HG03064 (cell line): Measurements from ENCODE around the gene ACIN1.

Experiments
- ATAC-seq: cut with Tn5 transposase; IDR thresholded peaks from one replicate; pipeline ENCODE4 v1.9.1; 2021; ENCODE audit warnings: low read depth; ENCODE audit not compliant: unreplicated experiment

Gene ACIN1

GRCh38 chr14:23044840-23045239, 50.1 kb downstream of the ACIN1 start:
- no peak for ATAC-seq

GRCh38 chr14:23043754-23044153, 51.2 kb downstream of the ACIN1 start:
- ATAC-seq = no peak

GRCh38 chr14:23043145-23043544, 51.8 kb downstream of the ACIN1 start:
- no peak for ATAC-seq

GRCh38 chr14:23042162-23042965, 52.6 kb downstream of the ACIN1 start, which contains the start of gene PSMB11:
PSMB11 (plus strand) TSS chr14:23042212; CDS start chr14:23042226, 14 bp downstream.
- ATAC-seq = no peak

GRCh38 chr14:23041729-23042128, 53.2 kb downstream of the ACIN1 start:
- ATAC-seq = no peak

- no peak for ATAC-seq
Observed at GRCh38 chr14:23040100-23040499, 54.8 kb downstream of the ACIN1 start.

GRCh38 chr14:23035303-23036144, 59.4 kb downstream of the ACIN1 start:
- ATAC-seq = no peak

GRCh38 chr14:23034498-23035302, 60.2 kb downstream of the ACIN1 start, which contains the start of gene PSMB5:
PSMB5 (minus strand) TSS chr14:23034900; CDS start chr14:23034881, 19 bp downstream.
- ATAC-seq = peak; percentile 91

GRCh38 chr14:23033801-23034497, 61.0 kb downstream of the ACIN1 start:
- no peak for ATAC-seq

GRCh38 chr14:23033251-23033727, 61.6 kb downstream of the ACIN1 start:
- ATAC-seq = no peak

GRCh38 chr14:23030936-23031335, 64.0 kb downstream of the ACIN1 start:
- ATAC-seq = no peak

GRCh38 chr14:23028799-23029198, 66.1 kb downstream of the ACIN1 start:
- no peak for ATAC-seq

- no peak for ATAC-seq
Observed at GRCh38 chr14:23025151-23025814, 69.7 kb downstream of the ACIN1 start.

- no peak for ATAC-seq
Observed at GRCh38 chr14:23024612-23025075, 70.3 kb downstream of the ACIN1 start.

GRCh38 chr14:23023795-23024152, 71.2 kb downstream of the ACIN1 start:
- no peak for ATAC-seq

- no peak for ATAC-seq
Observed at GRCh38 chr14:23023022-23023794, 71.7 kb downstream of the ACIN1 start.

GRCh38 chr14:23021889-23022442, 73.0 kb downstream of the ACIN1 start:
- no peak for ATAC-seq

- ATAC-seq = no peak
Observed at GRCh38 chr14:23021434-23021833, 73.5 kb downstream of the ACIN1 start.
